Kidney glomerular epithelial cell (primary cell): ENCODE data around the gene VPS25.
"Not testable (repeated sequence)": the region's sequence is repeated elsewhere in the genome, so short reads cannot be mapped to it uniquely, and the experiment has no call there.

ENCODE experiments used
- DNase-seq: peaks from one replicate; lab custom pipeline; 2025; lab: John Stamatoyannopoulos, UW

Gene VPS25

DNA sequence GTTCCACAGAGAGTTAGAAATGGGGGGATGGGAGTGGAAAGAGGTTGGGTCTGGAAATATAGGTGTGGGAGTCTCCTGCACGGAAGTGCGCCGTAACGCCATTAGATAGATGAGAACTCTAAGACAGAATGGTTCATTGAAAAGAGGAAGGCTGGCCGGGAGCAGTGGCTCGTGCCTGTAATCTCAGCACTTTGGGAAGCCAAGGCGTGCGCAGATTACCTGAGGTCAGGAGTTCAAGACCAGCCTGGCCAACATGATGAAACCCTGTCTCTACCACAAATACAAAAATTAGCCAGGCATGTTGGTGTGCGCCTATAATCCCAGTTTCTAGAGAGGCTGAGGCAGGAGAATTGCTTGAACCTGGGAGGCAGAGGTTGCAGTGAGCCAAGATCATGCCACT, 5.2 kb upstream of the VPS25 start:
- not testable (repeated sequence) for DNase-seq

DNA sequence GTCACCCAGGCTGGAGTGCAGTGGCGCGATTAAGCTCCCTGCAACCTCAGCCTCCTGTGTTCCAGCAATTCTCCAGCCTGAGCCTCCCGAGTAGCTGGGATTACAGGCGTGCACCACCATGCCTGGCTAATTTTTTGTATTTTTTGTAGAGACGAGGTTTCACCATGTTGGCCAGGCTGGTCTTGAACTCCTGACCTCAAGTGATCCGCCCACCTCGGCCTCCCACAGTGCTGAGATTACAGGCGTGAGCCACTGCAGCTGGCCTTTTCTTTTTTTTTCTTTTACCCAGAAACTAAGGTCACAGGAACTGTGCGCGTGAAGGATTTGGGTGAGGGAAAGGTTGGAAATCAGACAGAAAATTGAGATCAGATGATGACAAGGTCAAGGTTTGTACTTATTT, 3.3 kb upstream of the VPS25 start:
- not testable (repeated sequence) for DNase-seq

DNA sequence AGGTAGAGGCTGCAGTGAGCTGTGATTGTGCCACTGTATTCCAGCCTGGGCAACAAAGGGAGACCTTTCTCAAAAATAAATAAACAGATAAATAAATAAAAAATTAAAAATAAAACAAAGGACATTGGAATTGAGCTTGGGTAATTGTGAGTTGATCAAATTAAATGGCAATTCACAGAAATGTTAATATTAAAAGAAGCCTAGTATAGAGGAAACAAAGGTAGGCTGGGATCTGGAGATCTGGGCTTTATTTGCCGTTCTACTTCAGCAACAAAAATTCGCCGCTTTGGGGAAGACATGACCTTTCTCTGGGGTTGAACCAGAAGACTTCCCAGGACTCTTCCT, 332 bp upstream of the VPS25 start:
- DNase-seq = no peak

DNA sequence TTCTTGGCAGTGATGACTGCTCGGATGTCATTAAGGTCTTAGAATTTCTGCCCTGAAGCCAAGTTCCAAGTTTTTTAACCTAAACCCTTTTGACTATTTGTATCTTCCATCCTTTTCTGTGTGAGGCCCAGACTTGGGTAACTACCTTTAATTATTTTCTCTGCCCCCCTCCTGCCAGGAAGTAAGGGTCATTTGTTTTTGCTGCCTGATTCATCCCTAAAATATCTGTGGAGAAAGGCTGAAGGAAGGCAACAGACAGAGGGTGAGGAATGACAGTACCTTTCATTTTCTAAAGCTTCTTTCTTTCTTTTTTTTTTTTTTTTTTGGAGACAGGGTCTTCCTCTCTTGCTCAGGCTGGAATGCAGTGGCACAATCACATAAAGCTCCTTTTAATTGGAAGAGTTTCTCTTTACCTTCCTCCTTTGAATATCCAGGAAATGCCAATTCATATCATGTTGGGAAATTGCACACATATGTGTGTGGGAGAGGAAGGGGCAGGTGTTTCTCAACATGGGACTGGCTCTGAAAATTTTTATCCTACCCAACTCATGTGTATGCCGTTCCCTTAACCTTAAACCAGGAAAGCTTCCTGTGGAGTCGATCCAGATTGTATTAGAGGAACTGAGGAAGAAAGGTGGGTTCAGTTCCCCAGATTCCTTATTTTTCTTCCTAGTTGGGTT, 957 bp downstream of the VPS25 start:
- peak; percentile 82 for DNase-seq

DNA sequence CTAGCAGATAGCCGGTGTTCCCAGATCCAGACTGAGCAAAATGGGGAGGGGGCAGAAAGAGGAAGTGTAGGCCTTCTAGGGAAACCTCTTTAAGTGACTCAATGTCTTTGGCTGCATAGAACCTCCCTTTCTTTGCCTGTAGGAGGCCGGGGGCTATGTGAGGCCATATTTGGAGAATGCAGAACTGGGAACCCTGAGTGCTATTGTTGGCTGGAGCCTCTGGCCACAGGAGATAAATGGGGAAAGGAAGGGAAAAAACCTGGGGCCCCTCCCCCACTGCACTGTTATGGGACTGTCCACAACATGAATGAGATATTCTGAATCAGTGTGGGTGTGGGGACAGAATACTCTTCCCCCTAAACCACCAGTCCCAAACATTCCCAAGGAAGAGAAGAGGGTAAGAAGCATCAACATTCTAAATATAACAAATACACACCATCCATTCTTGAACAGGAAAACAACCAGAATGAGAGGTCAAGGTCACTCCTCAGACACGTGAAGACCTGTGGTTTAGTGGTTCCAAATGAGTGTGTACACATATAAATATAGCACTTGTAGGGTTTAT, 2.4 kb downstream of the VPS25 start:
- DNase-seq = peak; percentile 80

DNA sequence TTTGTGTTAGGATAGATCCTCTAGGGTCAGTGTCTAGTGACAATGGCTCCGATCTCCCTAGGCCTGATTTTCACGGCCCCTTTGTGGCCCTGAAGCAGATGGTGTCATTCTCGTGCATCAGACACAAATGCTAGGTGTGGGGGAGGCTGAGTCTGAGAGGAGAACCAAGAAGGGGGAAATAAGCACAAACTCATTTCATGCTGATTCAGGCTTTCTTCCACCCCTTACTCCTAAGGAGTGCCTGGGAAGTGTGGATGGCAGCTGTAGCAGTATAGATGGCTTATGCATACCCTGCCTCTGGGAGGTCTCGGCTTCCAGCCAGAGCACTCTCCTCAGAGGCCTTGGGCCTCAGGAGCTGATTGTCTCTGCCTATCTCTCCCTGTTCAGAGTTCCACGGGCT, 5.3 kb downstream of the VPS25 start:
- no peak for DNase-seq

DNA sequence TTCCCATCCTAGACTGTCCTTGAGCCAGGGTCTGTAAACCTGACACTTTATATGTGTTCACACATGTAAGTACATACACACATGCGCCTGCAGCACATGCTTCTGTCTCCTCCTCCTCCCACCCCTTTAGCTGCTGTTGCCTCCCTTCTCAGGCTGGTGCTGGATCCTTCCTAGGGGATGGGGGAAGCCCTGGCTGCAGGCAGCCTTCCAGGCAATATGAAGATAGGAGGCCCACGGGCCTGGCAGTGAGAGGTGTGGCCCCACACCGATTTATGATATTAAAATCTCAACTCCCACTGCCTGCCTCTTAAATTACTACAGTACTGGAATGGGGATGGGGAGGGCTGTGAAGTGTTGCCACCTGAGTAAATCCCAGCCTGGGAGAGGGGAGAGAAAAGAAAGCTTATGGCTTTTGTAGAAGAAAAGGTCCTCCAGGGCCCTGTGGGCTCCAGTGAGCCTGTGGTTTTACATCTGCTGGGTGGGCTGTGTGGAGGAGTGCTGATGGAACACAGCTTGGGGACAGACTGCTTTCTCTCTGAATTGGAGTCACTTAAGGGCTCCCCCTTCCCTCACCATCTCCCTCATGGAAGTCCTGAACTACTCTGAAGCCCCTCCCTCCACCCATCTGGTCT, 6.2 kb downstream of the VPS25 start:
- DNase-seq = no peak

DNA sequence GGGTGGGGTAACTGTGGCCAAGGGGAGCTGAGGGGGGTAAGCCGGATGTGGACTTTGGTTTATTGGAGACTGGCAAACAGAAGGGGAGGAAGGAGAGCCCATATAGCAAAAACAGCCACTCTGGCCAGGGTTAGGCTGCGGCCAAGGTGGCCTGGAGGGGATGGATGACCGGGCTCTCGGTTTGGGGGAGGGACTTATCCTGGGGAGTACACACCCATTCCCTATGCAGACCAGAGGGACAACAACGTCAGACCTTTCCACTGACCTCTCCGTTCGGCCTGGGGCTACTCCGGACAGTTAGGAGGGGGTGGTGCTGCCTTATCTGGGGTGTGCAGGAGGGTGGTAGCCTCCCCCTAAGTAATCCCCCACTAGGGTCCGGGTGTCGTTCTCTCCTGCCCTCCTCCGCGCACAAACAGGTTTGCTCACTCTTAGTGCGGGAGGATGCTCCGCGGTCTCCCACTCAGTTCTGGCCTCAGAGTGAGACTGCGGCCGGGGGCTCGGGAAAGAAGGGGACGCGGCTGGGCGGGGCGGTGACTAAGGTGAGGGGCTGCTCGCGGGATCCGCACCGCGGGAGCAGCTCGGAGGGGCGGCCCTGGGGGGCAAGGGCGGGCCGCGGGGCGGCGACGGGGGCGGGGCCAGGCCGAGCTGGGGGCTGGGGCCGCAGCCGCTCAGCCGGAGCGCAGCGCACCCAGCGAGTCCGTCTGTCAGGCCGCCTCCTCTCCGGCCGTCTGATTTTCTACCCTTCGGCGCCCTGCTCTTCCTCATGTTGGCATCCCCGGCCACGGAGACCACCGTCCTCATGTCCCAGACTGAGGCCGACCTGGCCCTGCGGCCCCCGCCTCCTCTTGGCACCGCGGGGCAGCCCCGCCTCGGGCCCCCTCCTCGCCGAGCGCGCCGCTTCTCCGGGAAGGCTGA, 6.9 kb downstream of the VPS25 start, which contains the start of gene WNK4:
Gene WNK4 (plus strand): TSS at position 675 of the 915 bp plus-strand sequence. CDS start 89 bp downstream, at position 764.
- DNase-seq = no peak

DNA sequence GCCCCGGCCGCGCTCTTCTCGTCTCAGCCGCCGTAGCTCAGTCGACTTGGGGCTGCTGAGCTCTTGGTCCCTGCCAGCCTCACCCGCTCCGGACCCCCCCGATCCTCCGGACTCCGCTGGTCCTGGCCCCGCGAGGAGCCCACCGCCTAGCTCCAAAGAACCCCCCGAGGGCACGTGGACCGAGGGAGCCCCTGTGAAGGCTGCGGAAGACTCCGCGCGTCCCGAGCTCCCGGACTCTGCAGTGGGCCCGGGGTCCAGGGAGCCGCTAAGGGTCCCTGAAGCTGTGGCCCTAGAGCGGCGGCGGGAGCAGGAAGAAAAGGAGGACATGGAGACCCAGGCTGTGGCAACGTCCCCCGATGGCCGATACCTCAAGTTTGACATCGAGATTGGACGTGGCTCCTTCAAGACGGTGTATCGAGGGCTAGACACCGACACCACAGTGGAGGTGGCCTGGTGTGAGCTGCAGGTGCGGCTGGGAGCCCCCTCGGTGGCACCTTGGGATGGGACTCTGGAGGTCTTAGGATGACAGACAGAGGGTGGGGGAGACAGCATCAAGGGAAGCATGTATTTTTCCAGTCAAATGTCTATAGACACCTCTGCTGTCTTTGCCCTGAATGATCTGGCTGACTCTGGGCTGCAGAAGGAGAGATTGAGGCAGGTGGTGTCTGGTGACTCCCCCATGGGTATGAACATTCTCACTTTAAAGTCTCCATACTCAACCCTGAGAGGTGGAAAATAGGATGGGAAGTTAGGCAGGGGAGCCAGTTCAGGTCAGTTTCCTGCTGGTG, 7.8 kb downstream of the VPS25 start:
- no peak for DNase-seq

DNA sequence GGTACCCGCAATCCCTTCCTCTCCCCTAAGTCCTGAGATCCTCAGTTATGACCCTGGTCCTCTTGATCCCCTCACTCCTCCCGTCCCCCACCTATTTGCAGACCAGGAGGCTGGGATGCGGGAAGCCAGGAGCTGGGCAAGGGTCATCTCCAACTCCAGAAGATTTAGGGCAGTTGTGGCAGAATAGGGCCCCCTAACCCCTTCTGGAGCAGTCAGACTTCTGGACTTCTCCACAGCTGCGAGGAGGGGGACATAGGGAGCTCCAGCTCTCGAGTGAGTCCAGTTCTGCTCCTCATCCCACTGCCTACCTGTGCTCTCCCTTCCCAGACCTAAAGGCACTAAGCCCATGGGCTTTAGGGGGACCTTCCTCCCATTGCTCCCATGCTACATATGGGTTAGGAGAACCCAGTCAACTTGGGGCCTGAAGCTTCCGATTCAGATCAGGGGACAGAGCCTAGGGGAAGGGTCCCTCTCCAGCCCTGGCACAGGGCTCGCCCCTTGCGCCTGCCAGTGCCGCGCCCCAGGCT, 8.5 kb downstream of the VPS25 start:
- no peak for DNase-seq

DNA sequence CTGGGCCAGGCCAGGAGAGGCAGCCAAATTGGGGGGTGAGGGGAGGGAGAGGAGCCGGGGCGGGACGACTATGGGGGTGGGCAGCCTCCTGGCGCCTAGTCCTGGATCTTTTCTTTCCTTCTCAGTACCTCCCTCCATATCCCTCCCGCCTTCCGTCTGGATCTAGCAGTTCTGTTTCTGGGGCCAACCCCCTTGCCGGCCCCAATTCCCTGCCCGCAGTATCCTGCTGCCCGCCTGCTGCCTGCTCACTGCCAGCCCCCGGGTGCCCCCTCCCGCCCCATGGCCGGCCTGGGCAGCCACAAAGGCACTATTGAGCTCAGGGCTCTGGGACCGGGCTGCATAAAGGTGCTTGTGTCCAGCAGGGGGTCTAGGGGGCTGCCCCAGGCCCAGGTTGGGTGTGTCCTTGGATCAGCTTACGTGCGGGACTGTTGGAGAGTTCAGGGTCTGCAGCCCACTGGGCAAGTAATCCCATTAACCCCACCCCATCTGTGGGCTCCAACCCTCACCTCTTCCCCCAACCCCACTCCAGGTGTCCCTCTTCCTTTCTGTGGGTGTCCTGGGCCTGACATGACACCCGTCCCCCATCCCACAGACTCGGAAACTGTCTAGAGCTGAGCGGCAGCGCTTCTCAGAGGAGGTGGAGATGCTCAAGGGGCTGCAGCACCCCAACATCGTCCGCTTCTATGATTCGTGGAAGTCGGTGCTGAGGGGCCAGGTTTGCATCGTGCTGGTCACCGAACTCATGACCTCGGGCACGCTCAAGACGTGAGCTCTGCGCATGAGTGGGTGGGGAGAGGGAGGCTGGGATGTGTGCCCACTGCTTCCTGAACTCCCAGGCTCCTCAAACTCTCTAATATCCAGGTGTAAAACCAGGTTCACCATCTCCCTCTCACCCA, 9.2 kb downstream of the VPS25 start:
- DNase-seq = no peak

DNA sequence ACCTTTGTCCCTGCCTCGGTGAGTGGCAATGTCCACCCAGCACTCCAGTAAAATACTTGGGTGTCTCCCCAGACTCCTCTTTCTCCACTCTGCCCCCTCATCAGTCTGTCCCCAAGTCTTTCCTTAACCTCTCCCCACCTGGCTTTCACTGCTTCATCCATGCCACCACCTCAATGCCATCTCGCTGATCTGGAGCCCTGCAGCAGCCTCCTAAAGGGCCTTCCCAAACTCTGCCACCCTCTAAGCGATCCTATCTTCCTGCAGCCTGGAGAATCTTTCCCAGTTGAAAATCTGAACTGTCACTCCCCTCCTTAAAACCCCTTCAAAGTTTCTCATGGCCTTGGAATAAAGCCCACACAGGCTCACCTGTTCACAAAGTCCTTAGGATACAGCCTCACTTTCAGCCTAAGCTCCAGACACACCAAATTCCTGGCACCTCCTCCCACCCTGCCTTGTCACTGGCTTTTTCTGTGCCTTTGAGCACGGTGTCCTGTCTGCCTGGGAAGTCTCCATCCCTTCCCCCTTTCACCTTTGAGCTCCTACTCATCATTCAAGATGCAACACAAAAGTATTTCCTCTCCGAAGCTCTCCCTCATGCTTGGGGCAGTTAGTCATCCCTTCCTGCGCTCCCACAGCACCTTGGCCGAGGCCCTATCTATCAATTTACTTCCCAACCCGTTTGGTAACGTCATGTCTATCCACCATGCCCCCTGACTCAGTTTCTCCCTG, 10.0 kb downstream of the VPS25 start:
- DNase-seq = peak; percentile 81

DNA sequence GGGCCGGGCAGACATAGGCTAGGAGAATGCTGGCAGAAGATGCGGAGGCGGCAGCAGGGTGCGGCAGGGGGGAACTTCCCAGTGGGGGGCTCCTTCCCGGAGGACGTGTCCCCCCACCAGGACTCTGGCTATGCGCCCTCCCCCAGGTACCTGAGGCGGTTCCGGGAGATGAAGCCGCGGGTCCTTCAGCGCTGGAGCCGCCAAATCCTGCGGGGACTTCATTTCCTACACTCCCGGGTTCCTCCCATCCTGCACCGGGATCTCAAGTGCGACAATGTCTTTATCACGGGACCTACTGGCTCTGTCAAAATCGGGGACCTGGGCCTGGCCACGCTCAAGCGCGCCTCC, 10.5 kb downstream of the VPS25 start:
- DNase-seq = no peak

DNA sequence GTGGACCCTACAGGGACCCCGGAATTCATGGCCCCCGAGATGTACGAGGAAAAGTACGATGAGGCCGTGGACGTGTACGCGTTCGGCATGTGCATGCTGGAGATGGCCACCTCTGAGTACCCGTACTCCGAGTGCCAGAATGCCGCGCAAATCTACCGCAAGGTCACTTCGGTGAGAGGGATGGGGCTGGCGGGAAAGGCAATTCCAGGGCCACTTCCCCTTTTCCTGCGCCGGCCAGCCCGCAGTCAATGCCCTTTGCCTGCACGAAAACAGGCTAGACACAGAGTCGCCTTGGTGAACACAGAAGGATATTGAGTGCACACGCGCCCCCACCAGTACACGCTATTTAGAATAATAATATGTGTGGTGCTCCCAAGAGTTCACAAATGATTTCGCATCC, 11.2 kb downstream of the VPS25 start:
- no peak for DNase-seq

DNA sequence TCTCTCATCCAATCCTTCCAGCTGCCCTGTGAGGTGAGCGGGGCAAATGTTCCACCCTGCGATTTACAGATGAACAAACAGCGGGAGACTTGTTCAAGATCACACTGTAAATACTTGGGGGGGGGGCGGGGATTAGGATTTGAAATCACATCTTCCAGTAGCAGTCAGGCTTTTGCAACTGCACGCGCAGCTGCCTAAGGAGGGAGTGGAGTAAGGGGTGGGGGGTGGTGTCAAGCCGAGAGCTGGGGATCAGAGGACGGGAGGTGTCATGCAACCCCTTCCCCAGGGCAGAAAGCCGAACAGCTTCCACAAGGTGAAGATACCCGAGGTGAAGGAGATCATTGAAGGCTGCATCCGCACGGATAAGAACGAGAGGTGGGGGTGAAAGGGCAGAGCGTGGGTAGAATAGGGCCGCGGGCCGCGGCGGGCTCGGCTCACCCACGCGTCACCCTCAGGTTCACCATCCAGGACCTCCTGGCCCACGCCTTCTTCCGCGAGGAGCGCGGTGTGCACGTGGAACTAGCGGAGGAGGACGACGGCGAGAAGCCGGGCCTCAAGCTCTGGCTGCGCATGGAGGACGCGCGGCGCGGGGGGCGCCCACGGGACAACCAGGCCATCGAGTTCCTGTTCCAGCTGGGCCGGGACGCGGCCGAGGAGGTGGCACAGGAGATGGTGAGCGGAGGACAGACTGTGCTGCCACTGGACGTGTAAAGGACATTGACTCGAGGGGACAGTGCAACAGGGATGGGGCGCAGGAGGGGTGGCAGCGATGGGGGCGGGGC, 11.8 kb downstream of the VPS25 start:
- DNase-seq = no peak

DNA sequence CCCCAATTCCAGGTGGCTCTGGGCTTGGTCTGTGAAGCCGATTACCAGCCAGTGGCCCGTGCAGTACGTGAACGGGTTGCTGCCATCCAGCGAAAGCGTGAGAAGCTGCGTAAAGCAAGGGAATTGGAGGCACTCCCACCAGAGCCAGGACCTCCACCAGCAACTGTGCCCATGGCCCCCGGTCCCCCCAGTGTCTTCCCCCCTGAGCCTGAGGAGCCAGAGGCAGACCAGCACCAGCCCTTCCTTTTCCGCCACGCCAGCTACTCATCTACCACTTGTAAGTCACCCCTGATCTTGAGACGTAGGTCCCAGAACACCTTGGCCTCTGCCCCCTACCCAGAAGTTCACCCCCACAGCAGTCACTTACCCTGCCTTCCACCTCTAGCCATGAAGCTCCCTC, 14.0 kb downstream of the VPS25 start:
- DNase-seq = no peak

DNA sequence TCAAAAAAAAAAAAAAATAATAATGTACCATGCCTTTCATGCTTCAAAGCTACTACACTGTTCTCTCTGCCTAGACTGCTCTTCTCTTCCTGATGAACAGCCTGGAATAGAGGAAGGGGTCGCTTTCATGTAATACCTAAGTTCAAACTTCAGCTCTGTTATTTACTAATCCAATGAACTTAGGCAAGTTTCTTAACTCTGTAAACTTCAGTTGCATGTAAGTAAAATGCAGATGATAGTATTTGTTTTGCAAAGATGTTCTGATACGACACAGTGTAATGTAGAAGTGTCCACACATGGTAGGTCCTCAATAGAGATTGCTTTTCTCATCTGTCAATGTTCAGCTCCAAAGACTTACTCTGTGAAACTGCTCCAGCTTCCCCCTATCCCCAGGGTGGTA, 18.7 kb downstream of the VPS25 start:
- DNase-seq = no peak

DNA sequence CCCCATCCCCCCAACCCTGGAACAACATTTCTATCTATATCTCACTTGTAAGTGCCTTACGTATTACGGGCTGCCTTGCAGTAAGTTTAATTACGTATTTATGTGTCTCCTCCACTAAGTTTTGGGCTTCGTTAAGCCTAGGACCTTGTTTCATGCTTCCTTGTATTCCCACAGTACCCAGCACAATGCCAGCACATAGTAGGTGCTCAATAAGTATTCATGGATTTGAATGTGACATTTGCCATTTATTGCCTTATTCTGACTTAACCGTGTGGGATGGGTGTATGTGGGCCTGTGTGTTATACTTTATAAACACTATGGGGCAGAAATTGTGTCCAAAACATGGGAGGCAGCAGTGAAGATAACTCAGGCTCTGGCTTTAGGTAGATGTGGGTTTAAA, 19.3 kb downstream of the VPS25 start:
- DNase-seq = no peak

DNA sequence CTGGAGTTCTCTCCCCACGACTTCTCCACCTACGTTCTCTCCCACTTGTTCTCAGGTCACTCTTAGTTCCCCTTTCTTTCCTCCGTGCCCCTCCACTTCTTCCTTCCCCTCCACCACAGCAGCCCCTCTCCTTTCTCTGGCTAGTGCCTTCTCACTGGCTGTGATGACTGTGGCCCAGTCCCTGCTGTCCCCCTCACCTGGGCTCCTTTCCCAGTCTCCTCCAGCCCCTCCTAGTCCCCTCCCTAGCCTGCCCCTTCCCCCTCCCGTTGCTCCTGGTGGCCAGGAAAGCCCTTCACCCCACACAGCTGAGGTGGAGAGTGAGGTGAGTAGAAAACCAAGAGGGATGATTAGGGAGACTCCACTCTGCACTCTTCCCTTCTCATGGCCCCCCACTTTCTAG, 21.8 kb downstream of the VPS25 start:
- DNase-seq = no peak
